ENCODE data around the gene LYVE1.

GRCh38 chr11:10605941-10606381, 37.5 kb upstream of the LYVE1 start:
- TF ChIP-seq EZH2phosphoT487 (IDR thresholded peaks at IDR 0.05; ENCODE audit: low read length) = no peak
- no peak for TF ChIP-seq CTCF (IDR thresholded peaks at IDR 0.05; ENCODE audit: low read length)

Data from MM.1S (cell line).